RWPE2 (cell line): Measurements from ENCODE around the gene ANKRD50.

ENCODE experiments used
- ATAC-seq: fragments of 200-7000 bp; cut with Tn5 transposase; 3 replicates; pipeline ENCODE4 v1.9.1; 2021; ENCODE audit warnings: low read depth
- DNase-seq: peaks from one replicate; pipeline ENCODE4 v3.0.0-alpha.2; 2020; ENCODE audit warnings: low spot score
- H3K27ac ChIP-seq: fragments of 450-650 bp; 2 replicates; pipeline ENCODE4 v1.5.1; 2017; ENCODE audit warnings: mild to moderate bottlenecking; ENCODE audit not compliant: poor library complexity, severe bottlenecking
- H3K27me3 ChIP-seq: fragments of 250-450 bp; sonication (Bioruptor Pico); 2 replicates; pipeline ENCODE4 v1.5.1; 2021; ENCODE audit warnings: mild to moderate bottlenecking, moderate library complexity; ENCODE audit not compliant: insufficient read depth, poor library complexity, severe bottlenecking
- H3K36me3 ChIP-seq: fragments of 250-450 bp; sonication (Bioruptor Pico); 2 replicates; pipeline ENCODE4 v1.5.1; 2020; ENCODE audit warnings: low read depth, mild to moderate bottlenecking, moderate library complexity
- H3K4me1 ChIP-seq: fragments of 250-450 bp; sonication (Bioruptor Pico); 2 replicates; pipeline ENCODE4 v1.5.1; 2021; ENCODE audit warnings: mild to moderate bottlenecking, moderate library complexity; ENCODE audit not compliant: insufficient read depth, poor library complexity, severe bottlenecking
- H3K4me3 ChIP-seq: fragments of 250-450 bp; sonication (Bioruptor Pico); 2 replicates; pipeline ENCODE4 v1.5.1; 2021; ENCODE audit warnings: mild to moderate bottlenecking, moderate library complexity; ENCODE audit not compliant: severe bottlenecking
- H3K9me3 ChIP-seq: fragments of 250-450 bp; sonication (Bioruptor Pico); 2 replicates; pipeline ENCODE4 v1.5.1; 2021; ENCODE audit warnings: mild to moderate bottlenecking, moderate library complexity; ENCODE audit not compliant: severe bottlenecking
- CTCF ChIP-seq: fragments of 450-650 bp; IDR thresholded peaks from one replicate; pipeline ENCODE4 v1.5.1; 2017; ENCODE audit warnings: mild to moderate bottlenecking, moderate library complexity; ENCODE audit not compliant: poor library complexity, severe bottlenecking

Gene ANKRD50

DNA sequence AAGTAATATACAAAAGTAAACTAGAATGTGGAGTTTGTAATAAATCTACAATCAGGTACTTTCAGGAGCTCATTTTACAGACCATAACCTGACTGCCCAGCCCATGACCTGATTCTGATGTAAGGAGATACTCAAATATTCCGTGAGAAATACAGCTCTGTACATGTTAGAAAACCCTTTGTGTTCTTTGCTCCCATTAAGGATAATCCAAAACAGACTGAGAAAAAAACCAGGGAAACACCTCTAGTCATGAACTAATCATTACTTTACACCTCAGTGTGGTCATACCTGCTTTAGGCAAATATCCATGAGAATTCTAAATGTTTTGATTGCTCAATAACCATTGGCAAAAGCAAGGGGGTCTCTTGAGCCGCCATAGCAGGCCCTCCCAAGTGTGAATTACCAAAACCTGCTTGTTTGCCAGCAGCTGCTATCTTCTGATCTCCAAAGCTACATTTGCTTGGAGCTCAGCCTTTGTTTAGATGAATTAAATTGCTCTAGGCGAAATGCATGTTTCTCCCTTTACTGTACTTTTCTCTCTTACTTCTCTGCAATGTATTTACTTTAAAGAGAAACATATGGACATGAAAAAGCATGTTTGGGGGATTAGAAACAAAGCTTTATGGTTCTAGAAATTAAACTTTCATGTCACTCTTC, 79.1 kb downstream of the ANKRD50 start:
- no peak for TF ChIP-seq CTCF
- Histone ChIP-seq H3K36me3 (peaks cover 12% of the 10 kb centered on the region), H3K27me3 (no peaks in the 10 kb centered on the region), H3K4me3 (no peak overlapping the region), H3K9me3 (no peaks in the 10 kb centered on the region), H3K27ac (peak overlapping the region; percentile 76), H3K4me1 (peaks cover 39% of the 10 kb centered on the region)
- DNase-seq (no peak), ATAC-seq (no peak)

- Histone ChIP-seq H3K4me3 (no peak overlapping the region), H3K36me3 (peaks cover 6% of the 10 kb centered on the region), H3K27me3 (no peaks in the 10 kb centered on the region), H3K4me1 (peaks cover 39% of the 10 kb centered on the region), H3K27ac (peak overlapping the region; percentile 76), H3K9me3 (no peaks in the 10 kb centered on the region)
- ATAC-seq = no peak
- DNase-seq = no peak
- no peak for TF ChIP-seq CTCF
These were observed 80.1 kb downstream of the ANKRD50 start for GRCh38 chr4:124632439-124632838.

DNA sequence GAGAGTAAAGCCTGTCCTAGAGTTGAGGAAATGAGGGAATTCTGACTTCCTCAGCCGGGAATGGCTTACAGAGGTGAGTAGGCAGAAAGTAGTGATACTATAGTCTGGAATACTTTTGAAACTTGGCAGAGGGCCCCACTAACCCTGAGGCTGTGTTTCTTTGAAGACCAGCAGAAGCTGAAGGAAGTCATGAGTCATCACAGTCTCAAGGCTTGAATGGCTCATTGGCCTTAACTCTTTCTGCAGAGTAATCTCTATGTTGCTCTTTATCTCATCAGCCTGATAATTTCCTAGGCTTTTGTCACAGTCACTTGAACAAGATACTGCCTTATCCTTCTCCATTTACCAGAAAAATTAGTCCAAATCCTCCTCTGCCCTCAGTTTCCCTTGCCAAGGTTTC, 80.8 kb downstream of the ANKRD50 start:
- Histone ChIP-seq H3K4me3 (no peak overlapping the region), H3K27me3 (no peaks in the 10 kb centered on the region), H3K4me1 (peaks cover 39% of the 10 kb centered on the region), H3K9me3 (no peaks in the 10 kb centered on the region), H3K27ac (peak overlapping the region; percentile 76), H3K36me3 (peaks cover 6% of the 10 kb centered on the region)
- TF ChIP-seq CTCF = no peak
- DNase-seq = peak; percentile 84
- peak; percentile 99 for ATAC-seq

GRCh38 chr4:124629681-124630080, 82.9 kb downstream of the ANKRD50 start:
- DNase-seq (no peak), ATAC-seq (no peak)
- Histone ChIP-seq H3K4me3 (no peak overlapping the region), H3K27me3 (no peaks in the 10 kb centered on the region), H3K4me1 (peaks cover 39% of the 10 kb centered on the region), H3K36me3 (peaks cover 6% of the 10 kb centered on the region), H3K27ac (no peak overlapping the region), H3K9me3 (no peaks in the 10 kb centered on the region)
- no peak for TF ChIP-seq CTCF
